ENCODE data around the gene LYVE1. TPM values are rescaled to one million over a fixed set of nuclear protein-coding genes. Genes with fewer than 3 reads are reported as not detected.
A peak's percentile ranks its signal among the peaks of the same experiment; 100 is the strongest.

The LYVE1 gene
- total RNA-seq, 1 donor, result not detected

DNA sequence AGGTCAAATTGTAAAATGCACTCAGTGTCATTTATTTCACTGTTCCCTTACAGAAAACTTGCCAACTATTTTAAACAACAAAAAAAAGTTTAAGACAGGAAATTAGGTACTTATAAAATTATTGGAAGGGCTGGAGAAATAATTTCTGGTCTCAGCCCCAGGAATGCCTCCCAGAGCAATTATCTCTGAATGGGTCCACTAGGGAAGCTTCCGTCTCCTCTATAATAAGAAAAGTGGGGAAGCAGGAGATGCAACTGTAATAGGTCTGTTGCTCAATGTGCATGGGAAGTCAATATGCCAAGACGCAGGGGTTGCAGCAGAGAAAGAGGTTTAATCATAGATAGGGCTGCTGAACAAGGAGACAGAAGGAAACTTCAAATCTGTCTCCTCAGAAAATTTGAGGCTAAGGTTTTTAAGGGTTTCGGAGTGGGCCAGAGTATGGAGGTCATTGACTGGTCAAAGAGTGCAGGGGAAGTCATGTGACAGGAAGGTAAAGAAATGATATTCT, 16.6 kb downstream of the LYVE1 start:
- Histone ChIP-seq H3K4me1 (ENCODE audit: insufficient read depth, low read length) (peaks cover 10% of the 10 kb centered on the region), H3K4me3 (ENCODE audit: insufficient read depth, low read length) (no peak overlapping the region), H3K9me3 (ENCODE audit: low read depth, low read length) (no peaks in the 10 kb centered on the region), H3K27ac (ENCODE audit: low read depth, low read length) (no peak overlapping the region), H3K27me3 (ENCODE audit: insufficient read depth, low read length) (no peaks in the 10 kb centered on the region), H3K79me2 (ENCODE audit: insufficient read depth, low read length) (no peaks in the 10 kb centered on the region), H3K36me3 (ENCODE audit: insufficient read depth, low read length) (no peaks in the 10 kb centered on the region), H2AFZ (ENCODE audit: low read length) (no peak overlapping the region), H4K20me1 (ENCODE audit: insufficient read depth, low read length) (no peaks in the 10 kb centered on the region), H3K4me2 (ENCODE audit: insufficient read depth, low read length) (no peak overlapping the region)
- no peak for DNase-seq (ENCODE audit: insufficient read length, low spot score, missing footprints)
- TF ChIP-seq CTCF (IDR thresholded peaks at IDR 0.05; ENCODE audit: extremely low read depth, low read depth, low read length), result no peak

GRCh38 chr11:10551290-10551592, 17.2 kb downstream of the LYVE1 start:
- no peaks in the 10 kb centered on the region for H4K20me1 ChIP-seq (ENCODE audit: insufficient read depth, low read length)
- H3K4me1 ChIP-seq (ENCODE audit: insufficient read depth, low read length), result peaks cover 10% of the 10 kb centered on the region
- no peaks in the 10 kb centered on the region for H3K36me3 ChIP-seq (ENCODE audit: insufficient read depth, low read length)
- TF ChIP-seq CTCF (IDR thresholded peaks at IDR 0.05; ENCODE audit: extremely low read depth, low read depth, low read length), result no peak
- DNase-seq (ENCODE audit: insufficient read length, low spot score, missing footprints), result no peak
- no peak overlapping the region for H3K4me2 ChIP-seq (ENCODE audit: insufficient read depth, low read length)
- H3K27me3 ChIP-seq (ENCODE audit: insufficient read depth, low read length), result no peaks in the 10 kb centered on the region
- no peaks in the 10 kb centered on the region for H3K79me2 ChIP-seq (ENCODE audit: insufficient read depth, low read length)
- no peak overlapping the region for H3K4me3 ChIP-seq (ENCODE audit: insufficient read depth, low read length)
- H2AFZ ChIP-seq (ENCODE audit: low read length), result no peak overlapping the region
- no peaks in the 10 kb centered on the region for H3K9me3 ChIP-seq (ENCODE audit: low read depth, low read length)
- H3K27ac ChIP-seq (ENCODE audit: low read depth, low read length), result no peak overlapping the region

DNA sequence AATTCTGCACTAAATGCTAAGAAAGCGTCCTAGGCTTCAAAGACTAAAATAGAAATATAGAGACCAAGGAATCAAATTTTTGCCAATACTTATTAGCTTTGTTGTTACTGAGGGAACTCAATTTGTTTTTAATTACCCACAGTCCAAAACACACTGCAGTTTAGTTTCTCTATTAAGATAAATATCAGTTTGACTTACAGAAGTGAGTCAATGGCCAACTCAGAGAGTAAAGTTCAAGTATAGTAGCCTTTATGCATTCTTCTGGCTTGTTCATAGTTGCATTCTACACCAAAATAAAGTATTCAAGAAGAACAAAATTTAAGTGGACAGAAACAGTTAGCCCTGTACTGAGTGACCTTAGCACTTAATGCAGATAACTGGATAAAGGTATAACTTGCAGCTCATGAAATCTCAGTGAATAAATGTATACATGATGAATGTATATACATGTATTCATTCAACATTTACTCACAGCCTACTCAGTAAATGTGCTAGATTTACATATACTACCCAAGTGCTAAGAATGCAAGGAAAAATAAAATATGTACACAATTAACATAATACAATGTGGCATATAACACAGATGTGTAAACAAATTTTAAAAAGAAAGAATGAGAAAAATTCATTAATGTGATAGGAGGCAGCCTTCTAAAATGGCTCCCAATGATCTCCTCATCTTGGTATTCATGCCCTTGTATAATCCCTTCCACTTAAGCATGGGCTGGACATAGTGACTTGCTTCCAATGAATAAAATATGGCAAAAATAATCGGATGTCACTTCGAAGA, 17.8 kb downstream of the LYVE1 start:
- H3K4me2 ChIP-seq (ENCODE audit: insufficient read depth, low read length), result peak overlapping the region; percentile 66
- TF ChIP-seq CTCF (IDR thresholded peaks at IDR 0.05; ENCODE audit: extremely low read depth, low read depth, low read length), result no peak
- no peaks in the 10 kb centered on the region for H3K27me3 ChIP-seq (ENCODE audit: insufficient read depth, low read length)
- H3K36me3 ChIP-seq (ENCODE audit: insufficient read depth, low read length), result no peaks in the 10 kb centered on the region
- no peak overlapping the region for H3K4me3 ChIP-seq (ENCODE audit: insufficient read depth, low read length)
- peaks cover 10% of the 10 kb centered on the region for H3K4me1 ChIP-seq (ENCODE audit: insufficient read depth, low read length)
- peak; percentile 82 for DNase-seq (ENCODE audit: insufficient read length, low spot score, missing footprints)
- H3K79me2 ChIP-seq (ENCODE audit: insufficient read depth, low read length), result no peaks in the 10 kb centered on the region
- H4K20me1 ChIP-seq (ENCODE audit: insufficient read depth, low read length), result no peaks in the 10 kb centered on the region
- H3K27ac ChIP-seq (ENCODE audit: low read depth, low read length), result peak overlapping the region; percentile 33
- H3K9me3 ChIP-seq (ENCODE audit: low read depth, low read length), result no peaks in the 10 kb centered on the region
- no peak overlapping the region for H2AFZ ChIP-seq (ENCODE audit: low read length)

DNA sequence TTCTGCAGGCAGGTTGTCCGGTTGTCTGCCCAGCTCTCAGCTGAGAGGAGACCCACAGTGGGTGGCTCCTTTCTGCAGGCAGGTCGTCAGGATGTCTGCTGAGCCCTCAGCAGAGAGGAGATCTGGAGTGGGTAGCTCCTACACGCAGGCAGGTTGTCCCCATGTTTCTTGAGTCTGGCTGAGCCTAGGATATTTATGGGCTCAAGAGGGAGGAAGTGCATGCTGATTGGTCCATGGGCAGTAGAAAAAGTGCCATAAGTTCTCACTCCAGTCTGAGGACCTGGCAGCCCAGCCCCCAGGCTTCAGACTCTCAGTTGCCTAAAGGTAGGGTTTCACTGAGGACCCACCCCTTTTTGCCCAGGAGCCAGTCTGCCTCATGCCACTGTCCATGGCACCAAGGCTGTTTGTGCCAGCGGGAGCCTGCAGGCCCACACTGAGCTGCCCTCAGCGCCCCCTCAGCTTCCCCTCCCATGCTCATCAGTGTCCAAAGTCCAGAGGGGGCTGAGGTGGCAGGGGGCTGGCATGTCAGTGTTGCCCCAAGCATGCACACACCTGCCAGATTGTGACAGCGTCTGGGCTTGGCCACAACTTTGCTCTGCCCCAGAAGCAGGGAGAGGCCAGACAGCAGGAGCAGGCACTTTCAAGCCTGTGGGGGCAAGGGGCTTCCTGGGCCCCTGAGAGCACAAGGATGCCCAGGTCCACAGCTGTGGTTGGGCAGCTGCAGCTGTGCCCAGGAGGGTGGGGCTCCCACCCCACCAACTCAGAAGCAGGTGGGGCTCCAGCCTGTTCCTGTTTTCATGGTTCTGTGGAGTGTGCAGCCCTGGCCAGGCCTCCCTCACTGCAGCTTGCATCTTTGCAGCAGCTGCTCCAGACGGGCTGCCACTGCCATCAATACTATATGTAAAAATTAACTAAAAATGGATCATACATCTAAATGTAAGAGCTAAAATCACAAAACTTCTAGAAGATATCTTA, 23.7 kb downstream of the LYVE1 start:
- no peak for TF ChIP-seq CTCF (IDR thresholded peaks at IDR 0.05; ENCODE audit: extremely low read depth, low read depth, low read length)
- H3K27me3 ChIP-seq (ENCODE audit: insufficient read depth, low read length), result no peaks in the 10 kb centered on the region
- no peaks in the 10 kb centered on the region for H4K20me1 ChIP-seq (ENCODE audit: insufficient read depth, low read length)
- peaks cover 6% of the 10 kb centered on the region for H3K4me1 ChIP-seq (ENCODE audit: insufficient read depth, low read length)
- H3K79me2 ChIP-seq (ENCODE audit: insufficient read depth, low read length), result peaks cover 12% of the 10 kb centered on the region
- no peaks in the 10 kb centered on the region for H3K9me3 ChIP-seq (ENCODE audit: low read depth, low read length)
- H3K4me3 ChIP-seq (ENCODE audit: insufficient read depth, low read length), result no peak overlapping the region
- no peak overlapping the region for H3K4me2 ChIP-seq (ENCODE audit: insufficient read depth, low read length)
- no peak overlapping the region for H2AFZ ChIP-seq (ENCODE audit: low read length)
- H3K27ac ChIP-seq (ENCODE audit: low read depth, low read length), result no peak overlapping the region
- DNase-seq (ENCODE audit: insufficient read length, low spot score, missing footprints), result no peak
- H3K36me3 ChIP-seq (ENCODE audit: insufficient read depth, low read length), result no peaks in the 10 kb centered on the region
